ENCODE data around the gene PYGO2. TPM values are rescaled to one million over a fixed set of nuclear protein-coding genes. Genes with fewer than 3 reads are reported as not detected.

Gene PYGO2
- total RNA-seq, 1 experiment from 2014 or later: 52.6 TPM

DNA sequence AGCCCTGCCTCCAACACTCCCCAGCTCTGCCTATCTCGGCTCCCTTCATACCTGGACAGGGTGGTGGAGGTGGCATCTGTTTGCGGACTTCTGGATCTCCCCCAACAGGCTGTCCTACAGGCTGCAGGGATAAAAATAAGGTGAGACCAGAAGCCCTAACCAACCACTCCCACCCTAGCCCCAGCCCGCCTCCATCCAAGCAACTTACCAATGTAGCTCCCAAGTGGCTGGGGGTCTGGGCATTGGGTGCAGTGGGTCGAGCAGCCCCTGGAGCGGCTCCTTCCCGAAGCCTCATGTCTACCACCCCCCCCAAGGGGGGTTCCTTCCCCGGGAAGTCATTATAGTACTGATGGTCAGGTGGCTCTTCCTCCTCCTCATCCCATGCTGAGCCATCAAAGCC is 4.5 kb upstream of the PYGO2 start:
- H3K36me3 ChIP-seq (replicated peaks; ENCODE audit: control insufficient read depth, insufficient read depth, low read length): peaks cover 46% of the 10 kb centered on the region
- no peak for DNase-seq
- no peaks in the 10 kb centered on the region for H3K27me3 ChIP-seq (ENCODE audit: control insufficient read depth, insufficient read depth, low read length)
- H3K4me3 ChIP-seq (ENCODE audit: insufficient read depth, low read depth, low read length): no peak overlapping the region

DNA sequence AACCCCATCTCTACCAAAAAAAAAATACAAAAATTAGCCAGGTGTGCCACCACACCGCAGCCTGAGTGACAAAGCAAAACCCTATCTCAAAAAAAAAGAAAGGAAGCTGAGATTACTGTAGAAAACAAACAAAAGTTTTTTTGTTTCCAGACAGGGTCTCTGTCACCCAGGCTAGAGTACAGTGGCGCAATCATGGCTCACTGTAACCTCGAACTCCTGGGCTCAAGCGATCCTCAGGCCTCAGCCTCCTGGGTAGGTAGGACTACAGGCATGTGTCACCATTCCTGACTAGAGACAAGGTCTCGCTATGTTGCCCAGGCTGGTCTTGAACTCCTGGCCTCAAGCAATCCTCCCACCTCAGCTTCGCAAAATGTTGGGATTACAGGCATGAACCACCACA is 2.8 kb upstream of the PYGO2 start:
- H3K4me3 ChIP-seq (ENCODE audit: insufficient read depth, low read depth, low read length): no peak overlapping the region
- no peaks in the 10 kb centered on the region for H3K27me3 ChIP-seq (ENCODE audit: control insufficient read depth, insufficient read depth, low read length)
- H3K36me3 ChIP-seq (replicated peaks; ENCODE audit: control insufficient read depth, insufficient read depth, low read length): peaks cover 49% of the 10 kb centered on the region
- DNase-seq: no peak

DNA sequence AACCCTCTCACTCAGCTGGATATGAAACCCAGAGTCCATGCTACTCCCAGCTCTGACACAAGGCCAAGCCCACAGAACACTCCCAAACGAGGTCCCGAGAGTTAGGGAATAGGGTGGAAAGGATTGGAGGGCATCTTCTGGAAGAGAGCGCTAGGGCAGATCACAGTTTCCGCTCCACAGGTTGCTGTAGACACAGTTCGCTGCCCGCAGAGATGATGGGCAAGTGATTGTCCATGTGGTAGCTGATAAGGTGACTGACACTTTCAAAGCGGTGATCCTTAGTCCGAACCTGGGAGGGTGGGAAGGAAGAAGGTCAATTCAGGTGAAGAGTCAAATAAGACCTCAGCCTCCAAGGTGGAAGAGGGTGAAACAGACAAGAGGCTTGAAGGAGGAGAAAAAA is 2.1 kb upstream of the PYGO2 start:
- DNase-seq: no peak
- H3K36me3 ChIP-seq (replicated peaks; ENCODE audit: control insufficient read depth, insufficient read depth, low read length): peaks cover 51% of the 10 kb centered on the region

DNA sequence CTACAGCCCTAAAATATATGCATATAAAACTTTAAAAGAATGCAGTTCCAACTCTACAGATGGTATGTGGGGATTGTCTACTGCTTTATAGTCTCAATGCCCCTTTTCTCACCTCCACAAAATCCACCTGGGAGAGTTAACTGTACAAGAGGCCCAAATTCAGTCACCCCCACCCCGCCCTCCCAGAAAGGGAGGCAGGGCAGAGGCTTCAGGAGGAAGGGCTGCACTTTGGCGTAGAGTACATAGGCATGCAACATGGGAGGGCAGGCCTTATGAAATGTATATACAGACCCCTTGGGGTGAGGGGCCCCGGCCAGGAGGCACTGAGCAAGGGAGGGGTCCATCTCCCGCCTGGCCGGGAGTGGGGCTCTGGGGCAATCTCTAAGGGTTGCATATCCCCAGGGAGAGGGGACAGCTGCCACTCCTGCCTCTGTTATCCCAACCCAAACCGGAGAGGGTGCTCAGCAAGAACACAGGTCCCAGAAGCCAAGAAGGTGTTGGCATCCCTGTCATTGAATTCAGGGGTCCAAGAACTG is 1.3 kb upstream of the PYGO2 start:
- H3K4me3 ChIP-seq (ENCODE audit: insufficient read depth, low read depth, low read length): no peak overlapping the region
- H3K27me3 ChIP-seq (ENCODE audit: control insufficient read depth, insufficient read depth, low read length): no peaks in the 10 kb centered on the region
- DNase-seq: no peak
- H3K36me3 ChIP-seq (replicated peaks; ENCODE audit: control insufficient read depth, insufficient read depth, low read length): peaks cover 44% of the 10 kb centered on the region

More for the DNA sequence above, 2.1 kb upstream of the PYGO2 start:
- H3K4me3 ChIP-seq (ENCODE audit: insufficient read depth, low read depth, low read length): no peak overlapping the region
- no peaks in the 10 kb centered on the region for H3K27me3 ChIP-seq (ENCODE audit: control insufficient read depth, insufficient read depth, low read length)

DNA sequence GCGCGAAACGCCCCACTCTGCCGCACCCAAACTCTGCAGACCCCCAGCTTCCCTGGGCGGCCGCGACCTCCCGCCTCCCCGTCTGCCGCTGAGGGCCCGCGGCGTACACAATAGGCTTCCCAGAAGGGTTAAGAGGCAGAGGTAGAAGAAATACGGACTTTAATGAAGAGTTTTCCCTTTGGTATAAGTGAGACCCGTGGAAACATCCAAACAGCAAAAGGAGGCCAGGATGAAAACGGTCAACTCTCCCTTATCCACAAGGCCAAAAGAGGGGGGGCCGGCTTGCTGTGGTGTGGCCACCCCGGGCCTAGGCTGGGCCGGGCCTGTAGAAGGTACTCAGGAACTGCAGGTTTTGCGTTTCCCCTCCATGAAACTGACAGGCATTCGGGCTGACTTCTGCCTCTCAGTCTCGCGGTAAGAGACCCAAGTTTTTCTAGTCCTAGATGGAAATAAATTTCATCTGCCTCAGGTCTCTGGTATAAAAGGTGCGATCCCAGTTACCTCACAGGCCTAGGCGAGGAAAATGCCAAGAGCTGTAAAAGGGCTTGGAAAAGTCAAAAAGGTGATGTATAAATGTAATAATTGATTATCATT is 671 bp upstream of the PYGO2 start:
- no peaks in the 10 kb centered on the region for H3K27me3 ChIP-seq (ENCODE audit: control insufficient read depth, insufficient read depth, low read length)
- peak; percentile 82 for DNase-seq
- peak overlapping the region; percentile 88 for H3K4me3 ChIP-seq (ENCODE audit: insufficient read depth, low read depth, low read length)
- H3K36me3 ChIP-seq (replicated peaks; ENCODE audit: control insufficient read depth, insufficient read depth, low read length): peaks cover 38% of the 10 kb centered on the region

DNA sequence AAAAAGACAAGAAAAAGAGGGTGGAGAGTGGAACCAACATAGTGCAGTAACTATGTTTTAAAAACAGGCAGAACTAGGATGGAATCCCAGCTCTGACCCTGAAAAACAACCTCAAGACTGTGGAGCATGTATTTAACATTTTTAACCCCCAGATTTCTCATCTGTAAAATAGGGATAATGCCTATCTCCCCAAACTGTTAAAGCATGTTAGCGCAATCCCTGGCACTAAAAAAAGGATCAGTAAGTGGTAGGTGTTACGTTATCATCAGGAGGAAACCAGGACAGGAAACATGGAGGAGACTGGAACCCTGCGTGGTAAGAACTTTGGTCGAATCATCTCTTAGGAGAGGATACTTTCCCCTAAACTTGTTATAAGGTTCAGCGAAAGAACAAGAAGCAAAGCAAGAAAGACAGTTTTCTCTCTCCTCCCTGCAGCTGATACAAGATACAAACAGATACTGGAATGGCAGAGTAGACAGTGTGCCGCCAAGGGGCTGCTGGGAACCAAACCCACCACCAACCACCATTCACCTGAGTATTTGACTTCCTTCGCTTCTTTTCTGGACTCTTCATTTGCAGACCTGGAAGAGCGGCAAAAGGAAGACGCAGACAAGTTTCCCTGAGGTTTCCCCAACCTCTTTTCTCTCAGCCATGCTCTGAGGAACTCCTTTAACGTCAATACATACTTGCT is 991 bp downstream of the PYGO2 start:
- Histone ChIP-seq H3K27me3 (ENCODE audit: control insufficient read depth, insufficient read depth, low read length) (no peaks in the 10 kb centered on the region), H3K4me3 (ENCODE audit: insufficient read depth, low read depth, low read length) (peak overlapping the region; percentile 88)

DNA sequence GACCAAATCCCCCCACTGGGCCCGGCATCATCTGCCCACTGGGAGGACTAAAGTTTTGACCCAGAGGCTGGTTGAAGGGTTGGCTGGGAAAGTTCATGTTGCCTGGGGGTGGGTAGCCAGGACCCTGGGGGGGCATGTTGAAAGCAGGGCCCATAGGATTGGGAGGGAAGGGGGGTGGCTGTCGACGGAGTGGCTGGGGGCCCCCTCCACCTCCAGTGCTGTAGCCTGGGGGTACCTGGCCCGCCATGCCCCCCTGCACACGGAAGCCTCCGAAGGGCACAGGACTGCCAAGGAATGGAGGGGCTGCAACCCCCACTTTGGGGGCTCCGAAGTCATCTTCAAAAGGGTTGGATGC is 2.2 kb downstream of the PYGO2 start:
- Histone ChIP-seq H3K27me3 (ENCODE audit: control insufficient read depth, insufficient read depth, low read length) (no peaks in the 10 kb centered on the region), H3K4me3 (ENCODE audit: insufficient read depth, low read depth, low read length) (no peak overlapping the region), H3K36me3 (replicated peaks; ENCODE audit: control insufficient read depth, insufficient read depth, low read length) (peaks cover 14% of the 10 kb centered on the region)
- DNase-seq: no peak

More for the DNA sequence above, 991 bp downstream of the PYGO2 start:
- peaks cover 22% of the 10 kb centered on the region for H3K36me3 ChIP-seq (replicated peaks; ENCODE audit: control insufficient read depth, insufficient read depth, low read length)
- DNase-seq: no peak

DNA sequence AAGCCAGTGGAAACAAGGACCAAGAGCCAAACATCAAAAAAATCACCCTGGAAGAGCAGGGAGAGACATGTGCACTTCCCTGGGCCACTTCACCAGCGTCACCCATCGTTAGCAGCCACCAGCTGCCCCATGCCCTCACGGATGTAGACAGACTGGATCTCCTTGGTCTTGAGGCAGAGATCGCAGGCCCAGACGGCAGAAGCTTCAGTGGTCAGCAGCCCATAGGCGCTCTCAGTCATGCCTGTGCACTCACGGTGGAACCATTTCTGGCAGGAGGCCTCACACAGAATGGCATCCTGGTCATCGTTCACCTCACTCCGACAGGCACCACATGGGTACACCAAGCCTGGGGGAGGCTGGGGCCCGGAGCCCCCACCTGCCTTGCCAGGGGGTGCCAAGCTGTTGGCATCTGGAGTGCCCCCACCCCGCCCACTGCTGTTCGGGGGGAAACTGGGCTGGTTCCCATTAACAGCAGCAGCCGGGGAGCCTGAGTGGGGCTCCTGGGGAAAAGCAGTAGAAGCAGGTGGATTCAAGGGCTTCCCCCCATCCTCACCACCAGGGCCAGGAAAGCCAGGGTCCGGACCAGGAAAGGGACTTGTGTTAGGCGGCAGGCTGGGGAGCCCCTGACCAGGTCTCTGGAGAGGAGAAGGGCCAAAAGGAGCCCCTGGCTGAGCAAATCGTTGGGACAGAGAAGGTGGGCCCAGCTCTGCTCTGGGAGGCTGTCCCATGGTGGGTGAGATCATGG is 2.7 kb downstream of the PYGO2 start:
- Histone ChIP-seq H3K27me3 (ENCODE audit: control insufficient read depth, insufficient read depth, low read length) (no peaks in the 10 kb centered on the region), H3K36me3 (replicated peaks; ENCODE audit: control insufficient read depth, insufficient read depth, low read length) (peaks cover 12% of the 10 kb centered on the region)

DNA sequence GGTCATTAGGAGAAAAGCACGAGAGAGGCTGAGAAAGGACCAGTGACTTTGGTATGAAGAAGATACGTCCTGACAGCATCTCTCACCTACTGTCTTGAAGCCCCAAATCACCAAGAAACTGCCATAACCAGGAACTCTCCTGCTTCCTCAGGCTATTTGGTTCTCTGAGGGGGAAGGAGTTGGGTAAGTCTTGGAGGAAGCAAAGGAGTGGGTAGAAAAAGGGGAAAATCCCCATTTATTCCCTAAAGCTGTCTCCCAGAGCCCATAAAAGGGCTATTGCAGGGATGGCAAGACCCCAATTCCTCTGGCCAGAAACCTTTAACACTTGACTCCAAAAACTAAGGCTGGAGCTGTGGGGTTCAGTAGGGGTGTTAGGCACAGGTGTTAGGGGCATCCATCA is 3.5 kb downstream of the PYGO2 start:
- no peak overlapping the region for H3K4me3 ChIP-seq (ENCODE audit: insufficient read depth, low read depth, low read length)
- no peak for DNase-seq
- H3K36me3 ChIP-seq (replicated peaks; ENCODE audit: control insufficient read depth, insufficient read depth, low read length): peaks cover 6% of the 10 kb centered on the region
- H3K27me3 ChIP-seq (ENCODE audit: control insufficient read depth, insufficient read depth, low read length): no peaks in the 10 kb centered on the region

More for the DNA sequence above, 2.7 kb downstream of the PYGO2 start:
- DNase-seq: no peak
- H3K4me3 ChIP-seq (ENCODE audit: insufficient read depth, low read depth, low read length): no peak overlapping the region

DNA sequence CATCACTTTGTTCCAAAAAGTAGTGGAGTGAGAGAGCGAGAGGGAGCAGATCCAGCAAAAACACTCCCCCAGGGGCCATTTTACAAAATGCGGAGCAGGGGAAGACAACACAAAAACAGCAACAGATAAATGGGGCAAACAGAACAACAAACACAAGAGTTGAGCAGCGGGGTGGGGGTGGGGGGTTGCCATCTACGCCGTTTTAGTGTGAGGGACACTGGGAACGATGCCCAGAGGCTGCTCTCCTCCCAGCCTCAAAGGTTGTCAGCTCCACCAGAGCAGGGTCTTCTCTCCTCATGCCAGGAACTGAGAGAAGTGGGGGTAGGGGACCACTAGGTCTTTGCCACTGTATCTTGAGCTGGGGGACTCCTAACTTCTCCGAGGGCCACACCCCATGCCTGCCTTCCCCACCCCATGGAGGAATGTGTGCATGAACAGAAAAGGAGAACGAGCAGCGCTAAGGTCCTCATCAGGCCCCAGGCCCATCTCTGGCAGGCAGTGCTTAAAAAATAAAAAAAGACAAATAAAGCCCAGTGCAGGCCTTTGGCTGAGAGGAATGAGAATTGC is 4.4 kb downstream of the PYGO2 start:
- H3K4me3 ChIP-seq (ENCODE audit: insufficient read depth, low read depth, low read length): no peak overlapping the region
- no peaks in the 10 kb centered on the region for H3K27me3 ChIP-seq (ENCODE audit: control insufficient read depth, insufficient read depth, low read length)
- no peak for DNase-seq
- H3K36me3 ChIP-seq (replicated peaks; ENCODE audit: control insufficient read depth, insufficient read depth, low read length): peaks cover 6% of the 10 kb centered on the region

DNA sequence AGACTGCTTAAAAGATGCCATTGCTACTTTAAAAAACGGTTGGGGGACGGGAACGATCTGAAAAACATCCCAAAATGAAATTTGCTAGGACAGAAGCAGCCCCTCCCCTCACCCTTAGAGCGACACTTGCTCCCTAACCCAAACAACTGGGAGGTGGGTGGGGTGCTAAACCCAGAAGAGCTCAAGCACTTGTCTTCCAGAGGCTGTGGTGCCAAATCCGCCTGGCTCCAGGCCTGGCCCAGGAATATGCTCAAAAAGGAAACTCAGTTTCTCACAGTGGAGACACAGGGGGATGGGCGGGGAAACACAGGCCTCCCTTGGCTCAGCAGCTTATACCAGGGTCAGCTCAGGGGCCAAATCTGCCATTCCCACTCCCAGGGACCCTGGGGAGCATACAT is 5.0 kb downstream of the PYGO2 start:
- Histone ChIP-seq H3K4me3 (ENCODE audit: insufficient read depth, low read depth, low read length) (peak overlapping the region; percentile 58), H3K27me3 (ENCODE audit: control insufficient read depth, insufficient read depth, low read length) (no peaks in the 10 kb centered on the region), H3K36me3 (replicated peaks; ENCODE audit: control insufficient read depth, insufficient read depth, low read length) (peaks cover 6% of the 10 kb centered on the region)
- peak; percentile 71 for DNase-seq

DNA sequence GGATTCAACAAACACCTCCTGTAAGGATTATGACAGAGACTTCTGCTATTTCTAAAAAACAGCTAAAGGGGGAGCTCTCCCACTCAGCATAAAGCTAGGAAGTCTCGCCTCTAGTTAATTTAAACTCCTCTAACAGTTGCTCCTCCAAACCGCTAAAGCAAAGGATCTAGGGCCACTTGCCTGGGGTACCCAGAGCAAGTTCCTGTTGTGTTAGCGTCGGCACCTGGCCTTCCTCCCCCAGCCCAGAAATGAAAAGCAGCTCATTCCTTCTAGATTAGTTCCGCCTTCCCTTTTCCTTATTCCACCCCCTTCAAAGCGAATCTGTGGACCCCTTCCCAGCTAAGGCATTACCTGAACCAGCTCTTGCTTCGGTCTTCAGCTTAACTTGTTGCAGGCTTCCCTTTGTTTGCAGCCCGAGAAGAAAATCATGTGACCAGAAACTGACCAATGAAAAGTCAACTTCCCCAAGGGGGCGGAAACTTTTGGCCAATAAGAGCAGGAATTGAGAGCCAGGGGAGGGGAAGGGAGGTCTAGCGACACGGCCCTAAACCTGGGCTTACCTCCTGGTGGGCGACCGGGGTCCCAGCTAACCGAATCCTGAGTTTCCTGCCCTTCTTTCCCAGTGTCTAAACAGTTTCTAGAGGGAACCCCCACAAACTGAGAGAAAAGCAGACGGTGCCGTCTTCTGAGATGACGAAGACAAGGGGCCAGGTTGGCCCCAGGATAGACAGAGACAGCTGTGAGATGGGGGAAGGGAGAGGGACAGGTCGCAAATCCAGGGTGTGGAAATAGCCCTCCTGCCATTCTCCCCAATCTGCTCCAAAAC is 5.7 kb downstream of the PYGO2 start, which contains the start of gene PBXIP1:
Gene PBXIP1, minus strand, starts transcription at position 382 of the 826 bp plus-strand sequence. CDS start 2,378 bp downstream, outside the sequence.
- peak within 1 kb of the TSS; percentile 58 for H3K4me3 ChIP-seq (ENCODE audit: insufficient read depth, low read depth, low read length)
- H3K36me3 ChIP-seq (replicated peaks; ENCODE audit: control insufficient read depth, insufficient read depth, low read length): peaks cover 6% of the 10 kb centered on the region
- no peaks in the 10 kb centered on the region for H3K27me3 ChIP-seq (ENCODE audit: control insufficient read depth, insufficient read depth, low read length)
- DNase-seq: peak; percentile 96

DNA sequence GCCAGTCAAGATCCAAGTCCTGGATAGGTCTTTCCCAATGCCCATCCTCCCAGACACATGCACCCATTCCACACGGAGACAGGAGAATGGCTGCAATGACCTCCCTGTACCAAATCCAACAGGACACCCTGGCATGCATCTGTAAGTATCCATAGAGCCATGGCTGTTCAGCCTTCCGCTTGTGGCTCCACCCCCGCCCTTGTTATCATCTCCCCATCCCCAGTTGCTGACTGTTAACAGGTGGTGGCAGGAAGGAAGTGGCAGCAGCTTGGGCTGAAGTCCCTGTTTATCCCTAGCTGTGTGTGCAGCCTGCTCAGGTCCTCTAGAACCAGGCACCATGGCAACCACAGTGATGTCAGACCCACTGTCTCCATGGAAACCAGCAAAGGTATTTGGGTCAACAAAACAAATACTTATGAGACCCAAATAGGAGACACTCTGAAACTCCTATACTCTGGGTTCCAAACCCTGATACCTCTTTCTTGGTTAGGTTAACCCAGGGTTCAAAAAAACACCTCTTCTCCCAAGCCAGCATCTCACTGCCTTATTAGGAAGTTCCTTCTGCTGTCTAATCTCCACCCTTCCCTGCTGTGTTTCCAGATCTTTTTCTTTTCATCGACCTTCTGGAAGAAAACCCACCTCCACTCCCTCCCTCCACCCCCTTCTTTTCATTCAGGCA is 6.4 kb downstream of the PYGO2 start:
- Histone ChIP-seq H3K4me3 (ENCODE audit: insufficient read depth, low read depth, low read length) (peak overlapping the region; percentile 58), H3K36me3 (replicated peaks; ENCODE audit: control insufficient read depth, insufficient read depth, low read length) (peaks cover 6% of the 10 kb centered on the region), H3K27me3 (ENCODE audit: control insufficient read depth, insufficient read depth, low read length) (no peaks in the 10 kb centered on the region)
- peak; percentile 73 for DNase-seq
